Panc1 (cell line): ENCODE measurements around the gene NATD1. TPM values are rescaled to one million over a fixed set of nuclear protein-coding genes. Genes with fewer than 3 reads are reported as not detected.
"Not testable (repeated sequence)": the region's sequence is repeated elsewhere in the genome, so short reads cannot be mapped to it uniquely, and the experiment has no call there.

Experiments used
- ATAC-seq: fragments of 200-7000 bp; cut with Tn5 transposase; 2 replicates; pipeline ENCODE4 v1.9.1; 2020; ENCODE audit warnings: mild to moderate bottlenecking, moderate library complexity
- BruUV-seq: library from RNA; stranded (reverse); fragments of 400-500 nt; replicated peaks from 2 replicates; lab custom pipeline; 2021; lab: Mats Ljungman, UMichigan
- CTCF ChIA-PET: fragments of 300-600 bp; sonication (Branson Sonifier 250); formaldehyde crosslinking; loops from one replicate; lab custom pipeline; 2022; ENCODE audit warnings: antibody characterized with exemption; lab: Charles Lee
- POLR2A ChIA-PET: fragments of 300-600 bp; sonication (Branson Sonifier 250); formaldehyde crosslinking; loops from one replicate; lab custom pipeline; 2022; ENCODE audit warnings: antibody characterized with exemption; lab: Charles Lee
- DNase-seq: peaks from one replicate; pipeline ENCODE4 v3.0.0-alpha.2; 2010; ENCODE audit warnings: low read depth, low spot score
- H3K27ac ChIP-seq: 2 replicates; pipeline ENCODE4 v1.5.1; 2011; ENCODE audit warnings: mild to moderate bottlenecking, low read length, inconsistent platforms
- H3K27me3 ChIP-seq: fragments of 200-500 bp; sonication (Bioruptor generic); 2 replicates; pipeline ENCODE4 v1.6.0; 2014; ENCODE audit warnings: low read length, inconsistent platforms; ENCODE audit not compliant: control insufficient read depth, insufficient read depth
- H3K36me3 ChIP-seq: fragments of 200-500 bp; sonication (Bioruptor generic); 2 replicates; pipeline ENCODE4 v1.5.1; 2014; ENCODE audit warnings: inconsistent platforms, mild to moderate bottlenecking, low read length, moderate library complexity; ENCODE audit not compliant: control insufficient read depth, insufficient read depth
- H3K4me1 ChIP-seq: 2 replicates; pipeline ENCODE4 v1.5.1; 2011; ENCODE audit warnings: inconsistent platforms, mild to moderate bottlenecking, low read length, moderate library complexity; ENCODE audit not compliant: control insufficient read depth, insufficient read depth
- H3K4me3 ChIP-seq, 2 experiments: 2 replicates each; pipeline ENCODE4 v1.5.1; 2011 to 2012; ENCODE audit warnings: low read depth in 2 of 2, low read length in 2 of 2, mild to moderate bottlenecking in 2 of 2, inconsistent platforms in 1 of 2, moderate library complexity in 1 of 2
- H3K9me3 ChIP-seq: fragments of 200-500 bp; sonication (Bioruptor generic); 2 replicates; pipeline ENCODE4 v1.5.1; 2014; ENCODE audit warnings: low read depth, mild to moderate bottlenecking, inconsistent platforms, low read length, moderate library complexity; ENCODE audit not compliant: control insufficient read depth, insufficient read depth
- POLR2AphosphoS5 ChIP-seq: IDR thresholded peaks from 2 replicates; pipeline ENCODE4 v1.6.1; 2012; ENCODE audit warnings: mild to moderate bottlenecking, low read depth, low read length, moderate library complexity
- SIN3A ChIP-seq: IDR thresholded peaks from 2 replicates; pipeline ENCODE4 v1.6.1; 2012; ENCODE audit warnings: low read depth, mild to moderate bottlenecking, low read length, moderate library complexity, borderline replicate concordance; ENCODE audit not compliant: insufficient read depth
- TCF7L2 ChIP-seq: IDR thresholded peaks from 2 replicates; pipeline ENCODE4 v1.6.1; 2011; ENCODE audit warnings: mild to moderate bottlenecking, low read depth, low read length, inconsistent platforms
- in situ Hi-C: cut with HindIII; loops from 2 replicates; pipeline ENCODE4 v1.10.0; 2016; ENCODE audit warnings: low sequenced_read_pairs, low pct_unique_long_range_greater_than_20kb
- intact Hi-C: fragments of 100-400 bp; cut with micrococcal nuclease; formaldehyde crosslinking; loops from one replicate; pipeline ENCODE4 v1.10.0; 2022; ENCODE audit not compliant: unreplicated experiment
- total RNA-seq: library from RNA; stranded (reverse); gene quantifications from one replicate; pipeline ENCODE4 v1.2.1, GENCODE V29; 2021; ENCODE audit not compliant: unreplicated experiment
- TF ChIP-seq, protein P1 (sequence below), 2 experiments: IDR thresholded peaks; 2 replicates each; pipeline ENCODE4 v1.6.1; 2011 to 2012; ENCODE audit warnings: low read depth in 2 of 2, control low read depth in 1 of 2, low read length in 1 of 2, mild to moderate bottlenecking in 1 of 2, moderate library complexity in 1 of 2; ENCODE audit not compliant: insufficient read depth in 1 of 2
- TF ChIP-seq, protein P2 (sequence below): fragments of 450-650 bp; IDR thresholded peaks from 2 replicates; pipeline ENCODE4 v1.5.1; 2017; ENCODE audit warnings: mild to moderate bottlenecking

The NATD1 gene
- total RNA-seq, 1 experiment from 2014 or later, result 2.8 TPM

DNA sequence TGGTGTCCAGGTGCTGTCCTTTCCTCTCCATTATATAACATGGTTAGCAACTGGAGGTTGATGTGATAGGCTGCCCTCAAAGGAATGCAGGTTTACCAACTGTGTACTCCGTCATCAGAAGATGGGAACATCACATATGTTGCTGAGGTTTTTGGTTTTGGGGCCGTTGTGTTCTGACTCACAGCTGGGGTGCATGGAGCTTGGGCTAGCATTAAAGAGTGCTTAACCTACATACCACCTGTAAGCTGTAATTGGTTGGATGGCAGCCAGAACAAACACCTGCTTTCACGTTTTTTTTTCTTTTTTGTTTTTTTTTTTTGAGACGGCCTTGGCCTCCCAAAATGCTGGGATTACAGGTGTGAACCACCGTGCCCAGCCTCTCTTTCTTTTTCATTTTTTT lies 60.2 kb downstream of the NATD1 start:
- TF ChIP-seq, protein P1, sequence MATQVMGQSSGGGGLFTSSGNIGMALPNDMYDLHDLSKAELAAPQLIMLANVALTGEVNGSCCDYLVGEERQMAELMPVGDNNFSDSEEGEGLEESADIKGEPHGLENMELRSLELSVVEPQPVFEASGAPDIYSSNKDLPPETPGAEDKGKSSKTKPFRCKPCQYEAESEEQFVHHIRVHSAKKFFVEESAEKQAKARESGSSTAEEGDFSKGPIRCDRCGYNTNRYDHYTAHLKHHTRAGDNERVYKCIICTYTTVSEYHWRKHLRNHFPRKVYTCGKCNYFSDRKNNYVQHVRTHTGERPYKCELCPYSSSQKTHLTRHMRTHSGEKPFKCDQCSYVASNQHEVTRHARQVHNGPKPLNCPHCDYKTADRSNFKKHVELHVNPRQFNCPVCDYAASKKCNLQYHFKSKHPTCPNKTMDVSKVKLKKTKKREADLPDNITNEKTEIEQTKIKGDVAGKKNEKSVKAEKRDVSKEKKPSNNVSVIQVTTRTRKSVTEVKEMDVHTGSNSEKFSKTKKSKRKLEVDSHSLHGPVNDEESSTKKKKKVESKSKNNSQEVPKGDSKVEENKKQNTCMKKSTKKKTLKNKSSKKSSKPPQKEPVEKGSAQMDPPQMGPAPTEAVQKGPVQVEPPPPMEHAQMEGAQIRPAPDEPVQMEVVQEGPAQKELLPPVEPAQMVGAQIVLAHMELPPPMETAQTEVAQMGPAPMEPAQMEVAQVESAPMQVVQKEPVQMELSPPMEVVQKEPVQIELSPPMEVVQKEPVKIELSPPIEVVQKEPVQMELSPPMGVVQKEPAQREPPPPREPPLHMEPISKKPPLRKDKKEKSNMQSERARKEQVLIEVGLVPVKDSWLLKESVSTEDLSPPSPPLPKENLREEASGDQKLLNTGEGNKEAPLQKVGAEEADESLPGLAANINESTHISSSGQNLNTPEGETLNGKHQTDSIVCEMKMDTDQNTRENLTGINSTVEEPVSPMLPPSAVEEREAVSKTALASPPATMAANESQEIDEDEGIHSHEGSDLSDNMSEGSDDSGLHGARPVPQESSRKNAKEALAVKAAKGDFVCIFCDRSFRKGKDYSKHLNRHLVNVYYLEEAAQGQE (IDR thresholded peaks at IDR 0.05; ENCODE audit: insufficient read depth in 1 of 2, low read depth in 2 of 2, low read length in 1 of 2), result no peak
- no peak for TF ChIP-seq TCF7L2
- no peak for TF ChIP-seq POLR2AphosphoS5
- TF ChIP-seq SIN3A, result no peak
- TF ChIP-seq, protein P2, sequence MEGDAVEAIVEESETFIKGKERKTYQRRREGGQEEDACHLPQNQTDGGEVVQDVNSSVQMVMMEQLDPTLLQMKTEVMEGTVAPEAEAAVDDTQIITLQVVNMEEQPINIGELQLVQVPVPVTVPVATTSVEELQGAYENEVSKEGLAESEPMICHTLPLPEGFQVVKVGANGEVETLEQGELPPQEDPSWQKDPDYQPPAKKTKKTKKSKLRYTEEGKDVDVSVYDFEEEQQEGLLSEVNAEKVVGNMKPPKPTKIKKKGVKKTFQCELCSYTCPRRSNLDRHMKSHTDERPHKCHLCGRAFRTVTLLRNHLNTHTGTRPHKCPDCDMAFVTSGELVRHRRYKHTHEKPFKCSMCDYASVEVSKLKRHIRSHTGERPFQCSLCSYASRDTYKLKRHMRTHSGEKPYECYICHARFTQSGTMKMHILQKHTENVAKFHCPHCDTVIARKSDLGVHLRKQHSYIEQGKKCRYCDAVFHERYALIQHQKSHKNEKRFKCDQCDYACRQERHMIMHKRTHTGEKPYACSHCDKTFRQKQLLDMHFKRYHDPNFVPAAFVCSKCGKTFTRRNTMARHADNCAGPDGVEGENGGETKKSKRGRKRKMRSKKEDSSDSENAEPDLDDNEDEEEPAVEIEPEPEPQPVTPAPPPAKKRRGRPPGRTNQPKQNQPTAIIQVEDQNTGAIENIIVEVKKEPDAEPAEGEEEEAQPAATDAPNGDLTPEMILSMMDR, result no peak
- ChIA-PET POLR2A (no interaction called here), CTCF (interaction anchor here (0.6 kb wide), 1 partner anchor 278 kb away, joined by 3 read pairs; no protein-coding TSS in a partner anchor)
- in situ Hi-C loops, result no loop called here
- Histone ChIP-seq H3K36me3 (no peaks in the 10 kb centered on the region; the same call in none of the 2 replicates), H3K27ac (no peak overlapping the region), H3K9me3 (no peaks in the 10 kb centered on the region), H3K4me1 (no peaks in the 10 kb centered on the region), H3K4me3 (no peak overlapping the region), H3K27me3 (no peaks in the 10 kb centered on the region)
- BruUV-seq, result no TSS peak
- ATAC-seq (no peak), DNase-seq (no peak)
- intact Hi-C loops, result no loop called here

DNA sequence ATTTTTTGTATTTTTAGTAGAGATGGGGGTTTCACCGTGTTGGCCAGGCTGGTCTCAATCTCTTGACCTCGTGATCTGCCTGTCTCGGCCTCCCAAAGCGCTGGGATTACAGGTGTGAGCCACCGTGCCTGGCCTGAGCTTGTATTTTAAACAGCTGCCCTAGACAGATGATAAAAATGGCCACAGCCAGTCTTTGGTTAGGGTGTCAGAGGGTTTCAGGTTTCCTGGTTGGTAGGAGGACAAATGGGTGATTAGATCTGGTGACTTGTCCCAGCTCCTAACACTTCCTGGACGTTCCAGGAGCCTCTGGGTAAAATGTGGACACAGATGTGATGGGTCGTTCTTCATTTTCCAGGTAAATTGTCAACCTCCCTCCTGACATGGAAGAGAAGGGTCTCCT lies 60.8 kb downstream of the NATD1 start:
- H3K27me3 ChIP-seq, POLR2A ChIA-PET, ATAC-seq, H3K9me3 ChIP-seq, BruUV-seq, H3K27ac ChIP-seq, DNase-seq, H3K4me3 ChIP-seq, intact Hi-C loops, H3K36me3 ChIP-seq, in situ Hi-C loops, H3K4me1 ChIP-seq: not testable (repeated sequence)
- CTCF ChIA-PET, result interaction anchor here (0.6 kb wide), 1 partner anchor 278 kb away, joined by 3 read pairs; no protein-coding TSS in a partner anchor

DNA sequence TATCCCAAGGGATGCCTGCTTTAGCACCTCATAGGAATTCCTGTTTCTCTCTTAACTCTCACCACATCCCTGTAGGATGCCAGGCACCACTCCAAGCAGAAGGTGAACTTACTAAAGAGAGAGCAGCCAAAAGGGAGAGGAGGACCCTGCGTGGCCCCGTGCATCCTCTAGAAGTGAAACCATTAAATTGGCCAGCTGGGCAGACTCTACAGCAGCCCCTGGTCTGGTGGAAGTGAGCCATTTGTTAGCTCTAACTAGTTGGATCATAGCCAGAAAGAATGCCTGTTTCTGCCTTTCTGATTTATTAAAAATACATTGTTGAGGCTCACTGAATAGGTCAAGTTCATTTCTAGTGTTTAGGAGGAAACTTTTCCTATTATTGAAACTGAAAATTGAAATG lies 61.5 kb downstream of the NATD1 start:
- no peaks in the 10 kb centered on the region; the same call in 1 of the 2 replicates for H3K36me3 ChIP-seq
- ChIA-PET CTCF (no interaction called here), POLR2A (no interaction called here)
- no peak overlapping the region for H3K27ac ChIP-seq
- no peaks in the 10 kb centered on the region for H3K9me3 ChIP-seq
- H3K4me1 ChIP-seq, result no peaks in the 10 kb centered on the region
- BruUV-seq, result no TSS peak
- intact Hi-C loops (no loop called here), in situ Hi-C loops (no loop called here)
- H3K4me3 ChIP-seq, result no peak overlapping the region
- ATAC-seq, result no peak
- H3K27me3 ChIP-seq, result no peaks in the 10 kb centered on the region
- TF ChIP-seq SIN3A, result no peak
- TF ChIP-seq, protein P2, result no peak
- DNase-seq, result no peak
